NCI-H510A treated with DMSO at 0.1 percent for 48 hours (cell line): ENCODE measurements around the gene USP51.
"Not testable (repeated sequence)": the region's sequence is repeated elsewhere in the genome, so short reads cannot be mapped to it uniquely, and the experiment has no call there.

Source experiments
- DNase-seq: peaks from one replicate; lab custom pipeline; 2025; lab: John Stamatoyannopoulos, UW

The USP51 gene

DNA sequence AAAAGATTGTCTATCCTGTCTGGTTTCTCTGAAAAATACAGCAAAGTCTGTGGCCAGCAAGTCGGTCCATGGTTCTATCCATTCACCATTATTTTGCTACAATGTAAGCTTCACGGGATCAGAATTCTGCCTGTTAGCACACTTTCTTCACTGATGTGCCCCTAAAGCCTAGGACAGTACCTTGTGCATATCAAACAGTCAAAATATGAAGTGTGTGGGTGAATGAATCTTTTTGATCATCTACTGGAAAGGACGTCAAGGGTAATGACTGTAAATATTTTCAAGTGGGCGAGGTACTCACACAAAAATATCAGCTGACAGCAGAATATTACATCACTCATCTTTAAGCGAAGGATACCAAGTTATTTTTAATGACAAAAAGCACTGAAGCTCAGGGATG, 24.5 kb downstream of the USP51 start:
- DNase-seq, result not testable (repeated sequence)

DNA sequence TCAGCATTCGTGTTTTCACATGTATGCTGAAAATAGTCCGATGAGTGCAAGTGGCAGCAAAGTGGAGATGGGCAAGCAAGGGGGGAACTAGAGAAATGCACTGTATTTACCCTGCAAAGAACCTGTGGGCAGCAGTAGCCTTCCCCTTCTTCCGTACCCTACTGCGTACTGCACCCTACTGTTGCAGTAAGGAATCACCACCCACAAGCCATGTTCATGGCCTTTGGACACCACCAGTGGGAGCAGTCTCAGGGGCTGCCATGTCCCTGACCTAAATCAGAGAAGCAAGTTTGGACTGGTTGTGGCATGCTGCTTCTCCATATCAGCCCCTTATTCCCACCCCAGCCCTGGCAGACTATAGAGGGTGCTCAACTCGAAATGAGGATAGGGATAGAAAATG, 25.6 kb downstream of the USP51 start:
- not testable (repeated sequence) for DNase-seq

DNA sequence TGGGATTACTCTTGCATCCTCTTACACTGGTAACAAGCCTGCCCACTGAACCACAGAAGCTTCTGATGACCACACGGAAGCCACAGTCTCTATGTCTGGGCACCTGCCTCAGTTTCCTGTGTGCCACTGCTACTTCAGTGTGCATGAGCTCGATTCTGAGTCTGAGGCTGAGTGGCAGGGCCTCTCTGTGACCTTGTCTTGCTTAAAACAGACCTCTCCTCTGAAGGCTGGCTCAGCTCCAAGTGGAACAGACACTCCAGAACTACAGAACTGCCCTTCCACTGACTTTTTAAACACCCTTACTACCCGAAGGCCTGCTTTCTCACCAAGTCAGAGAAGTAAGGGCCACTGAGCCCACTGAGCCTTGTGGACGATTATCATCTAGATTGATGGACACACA, 29.7 kb downstream of the USP51 start:
- DNase-seq, result not testable (repeated sequence)

DNA sequence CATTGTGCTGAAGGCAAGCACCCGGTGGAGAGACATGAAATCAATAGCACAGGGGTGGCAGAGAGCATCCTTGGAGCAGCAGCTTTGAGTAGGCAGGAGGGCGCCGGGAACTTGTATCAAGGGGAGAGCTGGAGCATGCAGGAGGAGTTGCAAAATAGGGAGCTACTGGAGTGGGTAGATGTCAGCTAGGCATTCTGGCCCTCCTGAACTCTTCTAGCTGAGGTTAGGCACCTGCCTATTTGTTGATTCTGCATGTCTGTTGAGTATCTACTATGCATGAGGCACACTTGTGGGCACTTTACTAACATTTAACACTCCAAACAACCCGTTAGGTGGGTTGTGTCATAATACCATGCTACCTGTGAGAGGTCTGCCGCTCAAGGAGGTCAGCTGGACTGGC, 30.2 kb downstream of the USP51 start:
- not testable (repeated sequence) for DNase-seq

DNA sequence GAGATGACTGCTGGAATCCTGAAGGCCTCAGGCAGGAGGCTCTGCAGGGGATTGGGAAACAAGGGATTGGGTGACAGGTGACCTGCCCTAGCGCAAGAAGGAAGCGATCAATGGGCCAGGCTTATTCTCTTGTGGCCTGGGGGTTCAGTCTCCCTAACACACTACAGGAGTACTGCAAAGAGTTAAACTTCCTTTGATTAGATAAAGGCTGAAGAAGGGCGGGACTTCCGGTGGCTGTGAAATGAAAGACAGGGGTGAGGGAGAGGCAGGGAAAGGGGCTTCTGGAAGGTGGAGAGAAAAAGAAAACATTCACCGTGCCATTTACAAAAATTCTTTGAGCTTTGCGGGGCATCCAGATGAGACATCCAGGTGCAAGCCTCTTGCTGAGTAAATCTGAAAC, 33.9 kb downstream of the USP51 start:
- not testable (repeated sequence) for DNase-seq

DNA sequence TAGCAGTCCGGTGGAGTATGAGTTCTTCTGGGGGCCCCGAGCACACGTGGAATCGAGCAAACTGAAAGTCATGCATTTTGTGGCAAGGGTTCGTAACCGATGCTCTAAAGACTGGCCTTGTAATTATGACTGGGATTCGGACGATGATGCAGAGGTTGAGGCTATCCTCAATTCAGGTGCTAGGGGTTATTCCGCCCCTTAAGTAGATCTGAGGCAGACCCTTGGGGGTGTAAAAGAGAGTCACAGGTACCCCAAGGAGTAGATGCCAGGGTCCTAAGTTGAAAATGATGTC, 36.9 kb downstream of the USP51 start:
- DNase-seq, result no peak

DNA sequence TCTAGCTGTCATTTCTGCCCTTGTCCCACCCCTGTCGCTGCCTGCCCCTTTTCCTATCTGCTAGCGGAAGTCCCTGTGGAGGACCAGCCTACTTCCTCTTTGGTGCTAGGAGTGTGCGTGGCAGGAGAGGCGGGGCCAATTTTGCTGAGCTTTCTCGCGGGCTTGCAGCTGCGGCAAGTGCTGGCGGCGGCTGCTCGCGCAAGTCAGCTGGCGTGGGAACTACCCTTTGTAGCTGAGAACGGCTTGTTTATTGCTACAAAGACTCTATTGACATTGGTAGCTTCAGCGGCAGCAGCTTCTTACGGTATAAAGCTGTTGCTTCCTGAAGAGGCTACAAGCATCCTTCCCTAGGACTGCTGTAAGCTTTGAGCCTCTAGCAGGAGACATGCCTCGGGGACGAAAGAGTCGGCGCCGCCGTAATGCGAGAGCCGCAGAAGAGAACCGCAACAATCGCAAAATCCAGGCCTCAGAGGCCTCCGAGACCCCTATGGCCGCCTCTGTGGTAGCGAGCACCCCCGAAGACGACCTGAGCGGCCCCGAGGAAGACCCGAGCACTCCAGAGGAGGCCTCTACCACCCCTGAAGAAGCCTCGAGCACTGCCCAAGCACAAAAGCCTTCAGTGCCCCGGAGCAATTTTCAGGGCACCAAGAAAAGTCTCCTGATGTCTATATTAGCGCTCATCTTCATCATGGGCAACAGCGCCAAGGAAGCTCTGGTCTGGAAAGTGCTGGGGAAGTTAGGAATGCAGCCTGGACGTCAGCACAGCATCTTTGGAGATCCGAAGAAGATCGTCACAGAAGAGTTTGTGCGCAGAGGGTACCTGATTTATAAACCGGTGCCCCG, 37.4 kb downstream of the USP51 start, which contains the start of gene MAGEH1:
MAGEH1 (plus strand) TSS at position 138 of the 843 bp plus-strand sequence; CDS start at position 386, 248 bp downstream.
- DNase-seq, result peak; percentile 60

DNA sequence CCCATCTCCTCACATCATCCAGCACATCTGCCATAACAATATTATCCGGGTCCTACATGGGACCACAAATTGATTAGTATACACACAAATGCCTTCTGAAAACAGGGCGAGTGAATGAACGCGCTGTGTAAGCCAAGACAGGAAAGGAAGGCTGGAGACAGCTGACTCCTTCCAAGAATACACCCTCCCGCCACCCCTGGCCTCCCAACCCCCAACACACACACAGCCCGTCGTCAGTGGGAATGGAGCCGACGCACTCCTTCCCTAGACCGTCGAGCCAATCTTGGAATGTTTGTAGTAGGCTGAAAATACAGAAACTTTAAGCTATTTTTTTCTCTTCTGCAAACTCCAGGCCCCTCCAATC, 38.0 kb downstream of the USP51 start:
- DNase-seq, result no peak

DNA sequence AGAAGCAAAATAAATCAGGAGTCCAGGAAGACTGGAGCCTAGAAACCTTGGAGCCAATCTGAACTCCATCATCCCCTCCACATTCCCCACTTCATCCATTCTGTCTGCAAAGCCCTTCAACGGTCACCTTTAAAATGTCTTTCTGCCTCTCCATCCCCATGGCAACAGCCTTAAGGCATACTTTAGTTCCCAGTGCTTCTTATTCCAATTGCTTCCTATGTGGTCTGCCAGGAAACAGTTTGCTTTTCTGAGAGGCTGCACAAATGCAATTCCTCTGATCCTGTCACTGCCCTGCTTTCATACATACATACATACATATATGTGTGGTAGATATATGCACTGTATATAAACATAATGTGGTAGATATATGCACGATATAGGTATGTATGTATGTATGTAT, 38.5 kb downstream of the USP51 start:
- no peak for DNase-seq

DNA sequence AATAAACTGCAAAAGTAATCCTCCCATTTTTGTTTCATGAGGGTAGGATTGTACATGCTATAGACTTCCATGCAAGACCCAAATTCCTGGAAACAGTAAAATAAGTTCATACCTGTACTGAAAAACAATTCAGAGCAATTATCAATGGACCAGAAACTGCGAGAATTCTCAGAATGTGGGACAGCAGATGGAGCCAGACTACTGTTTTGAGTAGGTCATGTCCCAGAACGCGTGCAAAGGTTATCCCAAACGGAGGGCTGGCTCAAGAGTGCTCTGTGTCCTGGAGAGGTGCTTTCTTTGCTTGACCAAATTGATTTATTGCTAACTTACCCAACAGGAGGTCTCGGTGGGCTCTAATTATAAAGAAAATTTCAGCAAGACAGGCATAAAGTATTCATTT, 39.4 kb downstream of the USP51 start:
- DNase-seq, result peak; percentile 0

DNA sequence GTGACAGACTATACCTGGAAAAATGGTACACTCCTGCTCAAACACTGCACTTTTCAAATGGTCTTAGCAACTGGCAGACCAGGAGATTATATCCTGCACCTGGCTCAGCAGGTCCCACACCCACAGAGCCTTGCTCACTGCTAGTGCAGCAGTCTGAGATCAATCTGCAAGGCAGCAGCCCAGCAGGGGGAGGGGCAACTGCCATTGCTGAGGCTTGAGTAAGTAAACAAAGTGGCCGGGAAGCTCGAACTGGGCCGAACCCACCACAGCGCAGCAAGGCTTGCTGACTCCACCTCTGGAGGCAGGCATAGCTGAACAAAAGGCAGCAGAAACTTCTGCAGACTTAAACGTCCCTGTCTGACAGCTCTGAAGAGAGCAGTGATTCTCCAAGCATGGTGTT, 46.2 kb downstream of the USP51 start:
- not testable (repeated sequence) for DNase-seq
